CD4-positive, alpha-beta T cell (primary cell): ENCODE measurements around the gene PGRMC2. TPM values are rescaled to one million over a fixed set of nuclear protein-coding genes. Genes with fewer than 3 reads are reported as not detected.

Experiments
- ATAC-seq: fragments of 200-7000 bp; cut with Tn5 transposase; one replicate; pipeline ENCODE4 v1.10.0; 2022; ENCODE audit warnings: mild to moderate bottlenecking; ENCODE audit not compliant: poor library complexity
- CTCF ChIA-PET: fragments of 350-600 bp; sonication (Branson Sonifier 250); formaldehyde crosslinking; loops from one replicate; lab custom pipeline; 2021; ENCODE audit warnings: antibody characterized with exemption, inconsistent platforms; lab: Charles Lee
- POLR2A ChIA-PET: fragments of 350-600 bp; sonication (Branson Sonifier 250); formaldehyde crosslinking; loops from one replicate; lab custom pipeline; 2021; ENCODE audit warnings: antibody characterized with exemption, inconsistent platforms; lab: Charles Lee
- DNase-seq, 14 experiments: peaks; one replicate each; pipeline ENCODE4 v3.0.0-alpha.2; 2013 to 2020; ENCODE audit warnings: mixed read lengths in 2 of 14
- H3K27ac ChIP-seq, 2 donors: one replicate each; pipeline versions ENCODE4 v1.5.1 to v1.7.0; 2013; ENCODE audit warnings: low read length in 2 of 2, low read depth in 1 of 2, mild to moderate bottlenecking in 1 of 2
- H3K27me3 ChIP-seq, 2 experiments: 1 replicate in 1 of 2; 2 replicates in 1 of 2; pipeline versions ENCODE4 v1.6.1 to v1.7.0; 2013; ENCODE audit warnings: low read length in 2 of 2, control low read depth in 1 of 2, mild to moderate bottlenecking in 1 of 2, moderate library complexity in 1 of 2; ENCODE audit not compliant: insufficient read depth in 2 of 2, control insufficient read depth in 1 of 2
- H3K36me3 ChIP-seq: one replicate; pipeline ENCODE4 v1.6.1; 2013; ENCODE audit warnings: low read length, control low read depth; ENCODE audit not compliant: insufficient read depth
- H3K4me1 ChIP-seq: one replicate; pipeline ENCODE4 v1.6.1; 2013; ENCODE audit warnings: low read length, control low read depth; ENCODE audit not compliant: insufficient read depth
- H3K4me3 ChIP-seq: one replicate; pipeline ENCODE4 v1.5.1; 2013; ENCODE audit warnings: mild to moderate bottlenecking, low read length, moderate library complexity
- H3K9me3 ChIP-seq, 2 experiments: 1 replicate in 1 of 2; 2 replicates in 1 of 2; pipeline versions ENCODE4 v1.6.1 to v1.7.0; 2013; ENCODE audit warnings: low read length in 2 of 2, mild to moderate bottlenecking in 2 of 2, control low read depth in 1 of 2, moderate library complexity in 1 of 2; ENCODE audit not compliant: control insufficient read depth in 1 of 2, insufficient read depth in 1 of 2
- H3K27ac Mint-ChIP-seq: one replicate; pipeline ENCODE4 v1.8.0; 2020; ENCODE audit warnings: mixed read lengths
- H3K27me3 Mint-ChIP-seq: one replicate; pipeline ENCODE4 v1.8.0; 2021; ENCODE audit warnings: mixed read lengths
- H3K36me3 Mint-ChIP-seq: one replicate; pipeline ENCODE4 v1.8.0; 2021; ENCODE audit warnings: low read depth, mixed read lengths
- H3K4me1 Mint-ChIP-seq: one replicate; pipeline ENCODE4 v1.8.0; 2021; ENCODE audit warnings: low read depth, mixed read lengths
- H3K4me3 Mint-ChIP-seq: one replicate; pipeline ENCODE4 v1.8.0; 2020; ENCODE audit warnings: mild to moderate bottlenecking, mixed read lengths
- H3K9me3 Mint-ChIP-seq: one replicate; pipeline ENCODE4 v1.8.0; 2020; ENCODE audit warnings: mixed read lengths
- CTCF ChIP-seq: fragments of 200-600 bp; IDR thresholded peaks from one replicate; pipeline ENCODE4 v1.8.0; 2022; ENCODE audit warnings: antibody characterized with exemption, mild to moderate bottlenecking
- intact Hi-C, 2 experiments: fragments of 100-400 bp; cut with DNase I in 1 of 2; cut with micrococcal nuclease in 1 of 2; formaldehyde crosslinking; loops; one replicate each; pipeline versions ENCODE4 v1.15.1 to v1.9.0; 2023 to 2025; cut with DNase I, micrococcal nuclease
- total RNA-seq, 174 experiments: library from RNA in 2 of 174; stranded (reverse) in 2 of 174; gene quantifications; one replicate each; pipeline ENCODE4 v1.2.3 and lab custom pipeline; 2021 to 2026

The PGRMC2 gene
- total RNA-seq, 2 experiments from 2014 or later: 92.8 to 99.9 TPM

GRCh38 chr4:128227991-128228571, 59.5 kb downstream of the PGRMC2 start:
- intact Hi-C loops: no loop called here
- Mint-ChIP-seq H3K36me3 (no peaks in the 10 kb centered on the region), H3K27ac (no peak overlapping the region), H3K4me3 (no peak overlapping the region), H3K9me3 (no peaks in the 10 kb centered on the region), H3K27me3 (no peaks in the 10 kb centered on the region), H3K4me1 (no peaks in the 10 kb centered on the region)
- POLR2A ChIA-PET: no interaction called here
- no peak overlapping the region for H3K4me3 ChIP-seq
- no peaks in the 10 kb centered on the region for H3K36me3 ChIP-seq
- H3K27me3 ChIP-seq: no peaks in the 10 kb centered on the region
- no peak for ATAC-seq
- CTCF ChIA-PET: no interaction called here
- TF ChIP-seq CTCF: no peak
- DNase-seq: no peak
- H3K9me3 ChIP-seq: no peaks in the 10 kb centered on the region
- no peaks in the 10 kb centered on the region for H3K4me1 ChIP-seq
- H3K27ac ChIP-seq: no peak overlapping the region

DNA sequence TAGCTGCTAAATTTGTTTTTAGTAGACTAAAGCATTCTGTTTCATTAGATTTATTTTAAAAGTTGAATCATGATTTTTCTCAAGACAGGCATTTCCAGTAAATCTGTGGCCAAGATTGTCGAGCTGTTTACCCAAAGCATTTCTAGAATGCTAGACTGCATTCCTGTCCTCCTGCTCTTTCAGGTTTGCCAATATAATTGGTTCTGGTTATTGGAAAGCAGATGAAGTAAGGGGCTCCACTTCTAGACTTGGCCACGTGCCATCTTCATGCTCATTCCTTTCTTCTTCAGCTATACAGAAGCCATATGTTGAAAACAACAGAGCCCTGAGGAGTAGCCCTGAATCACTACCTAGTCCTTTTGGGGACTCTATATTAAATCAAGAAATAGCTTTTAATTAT, 62.5 kb downstream of the PGRMC2 start:
- ATAC-seq: no peak
- no peaks in the 10 kb centered on the region for H3K9me3 Mint-ChIP-seq
- Histone ChIP-seq H3K27me3 (no peaks in the 10 kb centered on the region), H3K27ac (no peak overlapping the region), H3K4me3 (no peak overlapping the region), H3K36me3 (no peaks in the 10 kb centered on the region), H3K9me3 (no peaks in the 10 kb centered on the region), H3K4me1 (no peaks in the 10 kb centered on the region)
- POLR2A ChIA-PET: no interaction called here
- H3K36me3 Mint-ChIP-seq: no peaks in the 10 kb centered on the region
- no peak for TF ChIP-seq CTCF
- intact Hi-C loops: no loop called here
- no peak overlapping the region for H3K4me3 Mint-ChIP-seq
- no peaks in the 10 kb centered on the region for H3K27me3 Mint-ChIP-seq
- DNase-seq: no peak
- CTCF ChIA-PET: interaction anchor here (1.0 kb wide), 1 partner anchor 96 kb away, joined by 3 read pairs; no protein-coding TSS in a partner anchor
- no peak overlapping the region for H3K27ac Mint-ChIP-seq
- H3K4me1 Mint-ChIP-seq: no peaks in the 10 kb centered on the region

GRCh38 chr4:128221586-128221985, 66.0 kb downstream of the PGRMC2 start:
- POLR2A ChIA-PET: interaction anchor here (0.6 kb wide), 1 partner anchor 70 kb away, joined by 3 read pairs; no protein-coding TSS in a partner anchor
- Mint-ChIP-seq H3K4me1 (no peaks in the 10 kb centered on the region), H3K4me3 (no peak overlapping the region), H3K27ac (no peak overlapping the region), H3K9me3 (no peaks in the 10 kb centered on the region), H3K36me3 (no peaks in the 10 kb centered on the region), H3K27me3 (no peaks in the 10 kb centered on the region)
- Histone ChIP-seq H3K4me1 (no peaks in the 10 kb centered on the region), H3K36me3 (no peaks in the 10 kb centered on the region), H3K9me3 (no peaks in the 10 kb centered on the region), H3K27ac (no peak overlapping the region), H3K27me3 (no peaks in the 10 kb centered on the region), H3K4me3 (no peak overlapping the region)
- TF ChIP-seq CTCF: no peak
- CTCF ChIA-PET: no interaction called here
- DNase-seq: no peak
- no peak for ATAC-seq
- intact Hi-C loops: no loop called here
